Motor neuron (in vitro differentiated cells): ENCODE results near the gene ADCY3. TPM values are rescaled to one million over a fixed set of nuclear protein-coding genes. Genes with fewer than 3 reads are reported as not detected.
A peak's percentile ranks its signal among the peaks of the same experiment; 100 is the strongest.

Experiments
- ATAC-seq, 8 experiments: fragments of 200-7000 bp; cut with Tn5 transposase; replicated peaks in 6 of 8; 2 replicates each; pipeline ENCODE4 v1.8.0; 2021; ENCODE audit warnings: mild to moderate bottlenecking in 8 of 8, moderate library complexity in 8 of 8
- H3K27ac ChIP-seq, 2 donors: fragments of 250-450 bp; sonication (Bioruptor Pico); 2 replicates each; pipeline ENCODE4 v1.9.0; 2021; ENCODE audit warnings: antibody characterized with exemption in 2 of 2, mild to moderate bottlenecking in 2 of 2, moderate library complexity in 1 of 2
- H3K4me1 ChIP-seq, 2 donors: fragments of 250-450 bp; sonication (Bioruptor Pico); replicated peaks in 1 of 2; 2 replicates each; pipeline ENCODE4 v1.6.1; 2021; ENCODE audit warnings: antibody characterized with exemption in 2 of 2, mild to moderate bottlenecking in 2 of 2, moderate library complexity in 1 of 2
- H3K4me3 ChIP-seq, 5 donors: fragments of 250-450 bp; sonication (Bioruptor Pico); 2 replicates each; pipeline ENCODE4 v1.9.0; 2021; ENCODE audit warnings: antibody characterized with exemption in 5 of 5, mild to moderate bottlenecking in 5 of 5, moderate library complexity in 4 of 5
- WGBS, 10 experiments: fragments of 450-650 bp; shearing (Covaris generic); methylation state at CpG; one replicate each; pipeline ENCODE4 v1.0.0; 2022; 5-methylcytosine and 5-hydroxymethylcytosine counted together
- in situ Hi-C, 9 experiments: fragments of 400-800 bp; cut with MboI; loops; one replicate each; pipeline ENCODE4 v1.15.0; 2021; ENCODE audit warnings: low sequenced_read_pairs in 9 of 9, low pct_unique_long_range_greater_than_20kb in 2 of 9; ENCODE audit not compliant: unreplicated experiment in 9 of 9
- total RNA-seq, 8 experiments: library from RNA; unstranded; fragments of 300-600 nt; gene quantifications; 2 replicates each; pipeline versions ENCODE4 v1.2.3 to v1.2.4, GENCODE V29; 2022

ADCY3 gene
- total RNA-seq, 8 experiments from 2014 or later: 10.2 to 91.3 (median 20.6) TPM

- WGBS, 10 experiments: 60 to 100% (median 93%) methylated on average over 1 to 5 of the region's 10 CpGs; no CpG with 5 or more reads in 2 of the 10 experiments
- in situ Hi-C loops: no loop called here
- Histone ChIP-seq H3K4me1 (peaks cover 17 to 18% of the 10 kb centered on the region in 2 donors), H3K4me3 (no peak overlapping the region), H3K27ac (no peak overlapping the region)
- no peak for ATAC-seq
Observed at GRCh38 chr2:24923106-24923505, 3.1 kb upstream of the ADCY3 start.

DNA sequence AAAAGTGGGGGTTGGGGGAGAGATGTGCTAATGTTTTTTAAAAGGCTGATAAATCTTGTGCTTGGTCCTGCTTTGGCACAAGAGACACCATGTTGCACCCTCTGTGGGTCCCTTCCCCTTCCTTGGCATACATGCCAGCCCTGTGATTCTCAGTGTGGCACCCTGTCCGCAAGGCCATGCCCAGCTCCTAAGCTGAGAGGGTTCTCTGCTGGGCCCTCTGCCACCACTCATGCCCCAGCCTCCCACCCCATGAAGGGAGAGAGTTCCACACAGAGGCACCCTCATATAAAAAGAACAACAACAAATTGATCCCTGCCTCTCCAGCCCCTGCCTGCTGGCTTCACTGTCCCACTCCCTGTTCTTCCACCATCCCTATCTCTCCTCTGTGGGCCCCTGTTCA is 2.5 kb upstream of the ADCY3 start:
- Histone ChIP-seq H3K27ac (no peak overlapping the region), H3K4me1 (peaks cover 18% of the 10 kb centered on the region in 2 donors), H3K4me3 (no peak overlapping the region)
- no peak for ATAC-seq
- in situ Hi-C loops: no loop called here
- WGBS, 10 experiments: 100% methylated on average over 1 of the region's 1 CpG; no CpG with 5 or more reads in 9 of the 10 experiments

DNA sequence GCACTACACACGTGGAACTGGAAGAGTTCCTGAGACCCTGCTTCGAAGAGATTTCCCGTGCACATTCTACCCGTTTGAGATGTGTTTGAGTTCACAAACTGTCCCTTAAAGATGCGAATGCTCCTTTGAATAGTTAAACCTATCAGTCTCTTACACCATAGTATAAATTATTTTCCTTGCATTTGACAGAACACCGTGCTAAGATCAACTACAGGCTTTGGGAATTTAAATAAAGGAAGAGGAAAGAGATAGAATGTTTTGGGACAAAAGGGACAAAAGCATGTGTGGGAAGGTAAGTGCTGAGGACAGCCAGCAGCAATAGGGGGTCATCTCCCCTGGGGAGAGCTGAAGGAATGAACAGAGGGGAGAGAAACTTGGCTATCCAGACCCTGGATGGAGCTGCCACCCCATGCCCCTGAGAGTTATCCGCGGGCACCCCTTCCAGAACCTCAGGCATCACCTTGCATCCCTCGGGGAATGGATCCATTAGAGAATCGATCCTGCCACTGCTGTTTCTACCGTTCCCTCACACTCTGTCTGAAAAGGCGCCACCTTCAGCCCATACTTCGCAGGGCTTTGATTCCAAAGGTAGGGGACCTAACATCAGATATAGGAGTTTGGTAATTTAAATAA is 888 bp upstream of the ADCY3 start:
- Histone ChIP-seq H3K4me3 (peak overlapping the region; percentile 38 to 77 (median 64)), H3K4me1 (peaks cover 10% of the 10 kb centered on the region in 2 donors), H3K27ac (no peak overlapping the region)
- in situ Hi-C loops: no loop called here
- no peak for ATAC-seq
- 0 to 56% (median 27%) methylated on average over 1 to 11 of the region's 13 CpGs; no CpG with 5 or more reads in 3 of the 10 experiments for WGBS, 10 experiments

- Histone ChIP-seq H3K27ac (peak overlapping the region in 1 of 2 donors; percentile 53), H3K4me1 (peaks cover 10% of the 10 kb centered on the region in 2 donors), H3K4me3 (peak overlapping the region; percentile 38 to 77 (median 64))
- WGBS, 10 experiments: 0 to 20% (median 0%) methylated on average over 3 to 7 of the region's 76 CpGs; no CpG with 5 or more reads in 7 of the 10 experiments
- in situ Hi-C loops: no loop called here
- peak in 5 of 8 experiments; percentile 40 to 72 (median 49) for ATAC-seq
Observed at GRCh38 chr2:24919506-24920097, 435 bp downstream of the ADCY3 start.

GRCh38 chr2:24919037-24919505 is 966 bp downstream of the ADCY3 start:
- Histone ChIP-seq H3K27ac (peak overlapping the region in 1 of 2 donors; percentile 53), H3K4me3 (peak overlapping the region; percentile 38 to 77 (median 64)), H3K4me1 (peaks cover 10% of the 10 kb centered on the region in 2 donors)
- in situ Hi-C loops: no loop called here
- 0 to 40% (median 15%) methylated on average over 1 to 3 of the region's 13 CpGs; no CpG with 5 or more reads in 6 of the 10 experiments for WGBS, 10 experiments
- ATAC-seq: peak in 6 of 8 experiments; percentile 0 to 12 (median 4)

- Histone ChIP-seq H3K4me3 (peak overlapping the region; percentile 38 to 77 (median 64)), H3K4me1 (peaks cover 10% of the 10 kb centered on the region in 2 donors), H3K27ac (no peak overlapping the region)
- WGBS, 10 experiments: 64 to 100% (median 85%) methylated on average over 2 to 17 of the region's 42 CpGs; no CpG with 5 or more reads in 3 of the 10 experiments
- no peak for ATAC-seq
- in situ Hi-C loops: no loop called here
Observed at GRCh38 chr2:24918326-24919036, 1.6 kb downstream of the ADCY3 start.

GRCh38 chr2:24917731-24918325 is 2.2 kb downstream of the ADCY3 start:
- no peak for ATAC-seq
- Histone ChIP-seq H3K4me3 (no peak overlapping the region), H3K4me1 (peaks cover 10% of the 10 kb centered on the region in 2 donors), H3K27ac (no peak overlapping the region)
- in situ Hi-C loops: no loop called here
- 60 to 100% (median 81%) methylated on average over 1 to 7 of the region's 12 CpGs; no CpG with 5 or more reads in 4 of the 10 experiments for WGBS, 10 experiments

DNA sequence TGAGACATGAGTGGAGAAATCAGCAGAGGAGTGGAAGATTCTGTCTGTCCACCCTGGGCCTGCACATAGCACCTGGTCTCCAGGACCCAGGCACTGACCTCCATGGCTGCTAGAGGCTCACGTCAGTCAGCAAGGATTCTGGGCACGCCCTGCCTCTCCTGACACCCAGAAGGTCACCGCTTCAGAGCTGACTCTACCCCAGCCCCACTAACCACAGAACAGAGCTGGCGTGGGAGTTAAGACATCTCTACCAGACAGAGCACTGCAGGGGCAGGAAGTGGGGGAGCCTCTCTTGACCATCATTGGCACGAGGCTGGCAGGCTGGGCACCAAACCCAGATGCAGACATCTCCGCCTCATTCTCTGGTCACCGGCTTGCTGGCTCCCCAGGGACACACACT is 3.0 kb downstream of the ADCY3 start:
- ATAC-seq: no peak
- Histone ChIP-seq H3K27ac (no peak overlapping the region), H3K4me1 (peaks cover 10% of the 10 kb centered on the region in 2 donors), H3K4me3 (no peak overlapping the region)
- in situ Hi-C loops: no loop called here
- 50 to 100% (median 88%) methylated on average over 1 to 4 of the region's 7 CpGs; no CpG with 5 or more reads in 4 of the 10 experiments for WGBS, 10 experiments

DNA sequence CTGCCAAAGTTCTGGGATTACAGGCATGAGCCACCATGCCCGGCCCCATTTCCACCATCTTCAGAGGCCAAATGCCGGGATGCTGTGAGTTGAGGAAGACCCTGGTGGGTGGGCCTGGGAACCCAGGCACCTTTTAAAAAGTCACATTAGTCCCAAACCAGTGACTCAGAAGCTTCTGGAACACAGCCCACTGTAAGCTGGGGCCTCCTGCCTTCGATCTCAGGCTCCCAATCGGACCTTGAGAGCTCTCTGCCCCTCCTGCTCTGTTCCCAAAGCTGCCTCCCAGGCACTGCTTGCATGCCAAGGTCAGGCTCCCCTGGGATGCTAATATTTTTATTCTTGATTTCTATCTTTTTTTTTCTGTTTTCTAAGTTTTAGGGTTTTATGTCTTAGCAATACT is 4.2 kb downstream of the ADCY3 start:
- in situ Hi-C loops: no loop called here
- H3K27ac ChIP-seq: no peak overlapping the region
- no peak overlapping the region for H3K4me3 ChIP-seq
- H3K4me1 ChIP-seq: peaks cover 10% of the 10 kb centered on the region in 2 donors
- no peak for ATAC-seq
- 54 to 100% (median 90%) methylated on average over 1 to 3 of the region's 4 CpGs; no CpG with 5 or more reads in 6 of the 10 experiments for WGBS, 10 experiments

DNA sequence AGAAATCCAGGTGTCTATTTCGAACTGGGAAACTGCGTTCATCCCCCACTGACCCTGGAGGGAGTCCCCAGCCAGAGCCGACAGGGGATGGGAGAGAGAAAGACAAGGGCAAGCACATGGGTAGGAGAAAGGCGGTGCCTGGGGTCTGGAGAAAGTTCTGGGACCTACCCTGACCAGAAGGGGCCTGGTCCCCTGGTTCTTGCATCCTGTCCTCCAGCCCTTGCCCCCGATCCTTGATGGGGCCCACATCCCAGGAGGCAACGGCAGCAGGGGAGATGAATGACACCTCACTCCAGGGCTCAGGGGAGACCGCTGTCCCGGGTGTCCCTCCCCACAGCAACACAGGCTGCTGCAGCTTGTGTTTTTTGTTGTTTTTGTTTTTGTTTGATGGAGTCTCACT is 4.9 kb downstream of the ADCY3 start:
- Histone ChIP-seq H3K4me1 (peaks cover 10% of the 10 kb centered on the region in 2 donors), H3K4me3 (no peak overlapping the region), H3K27ac (no peak overlapping the region)
- ATAC-seq: no peak
- in situ Hi-C loops: no loop called here
- 60 to 100% (median 85%) methylated on average over 1 to 6 of the region's 8 CpGs; no CpG with 5 or more reads in 5 of the 10 experiments for WGBS, 10 experiments

- peaks cover 10% of the 10 kb centered on the region in 2 donors for H3K4me1 ChIP-seq
- 85 to 100% (median 100%) methylated on average over 1 to 4 of the region's 5 CpGs; no CpG with 5 or more reads in 6 of the 10 experiments for WGBS, 10 experiments
Observed at GRCh38 chr2:24914713-24915112, 5.3 kb downstream of the ADCY3 start.

DNA sequence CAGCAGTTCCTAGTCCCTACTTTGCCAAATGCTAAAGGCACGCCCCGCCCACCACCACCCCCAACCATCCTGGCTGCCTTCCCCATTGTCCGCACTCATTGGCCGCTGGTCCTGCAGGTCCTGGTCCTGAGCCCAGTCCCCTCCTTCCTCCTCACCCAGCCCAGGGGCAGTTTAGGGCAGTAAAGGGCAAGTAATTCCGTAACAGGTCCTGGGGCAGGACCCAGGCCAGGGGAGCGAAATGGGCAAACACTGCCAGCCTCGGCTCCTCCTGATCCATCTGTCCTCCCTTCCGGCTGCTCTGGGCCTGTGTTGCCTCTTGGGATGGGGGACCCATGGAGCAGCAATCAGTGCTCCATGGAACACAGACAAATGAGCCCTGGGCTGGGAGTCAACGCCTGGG is 6.1 kb downstream of the ADCY3 start:
- H3K4me3 ChIP-seq: no peak overlapping the region
- ATAC-seq: no peak
- 100% methylated on average over 3 to 4 of the region's 9 CpGs; no CpG with 5 or more reads in 8 of the 10 experiments for WGBS, 10 experiments

More at GRCh38 chr2:24914713-24915112, 5.3 kb downstream of the ADCY3 start:
- Histone ChIP-seq H3K4me3 (no peak overlapping the region), H3K27ac (no peak overlapping the region)
- in situ Hi-C loops: no loop called here
- no peak for ATAC-seq

More for the DNA sequence above, 6.1 kb downstream of the ADCY3 start:
- Histone ChIP-seq H3K27ac (no peak overlapping the region), H3K4me1 (peaks cover 5 to 6% of the 10 kb centered on the region in 2 donors)
- in situ Hi-C loops: no loop called here
